NCI-H2227 treated with DMSO at 0.1 percent for 48 hours (cell line): ENCODE measurements around the gene OXSR1.
"Not testable (repeated sequence)": the region's sequence is repeated elsewhere in the genome, so short reads cannot be mapped to it uniquely, and the experiment has no call there.

ENCODE experiments used
- DNase-seq: peaks from one replicate; lab custom pipeline; 2025; lab: John Stamatoyannopoulos, UW

OXSR1 gene

DNA sequence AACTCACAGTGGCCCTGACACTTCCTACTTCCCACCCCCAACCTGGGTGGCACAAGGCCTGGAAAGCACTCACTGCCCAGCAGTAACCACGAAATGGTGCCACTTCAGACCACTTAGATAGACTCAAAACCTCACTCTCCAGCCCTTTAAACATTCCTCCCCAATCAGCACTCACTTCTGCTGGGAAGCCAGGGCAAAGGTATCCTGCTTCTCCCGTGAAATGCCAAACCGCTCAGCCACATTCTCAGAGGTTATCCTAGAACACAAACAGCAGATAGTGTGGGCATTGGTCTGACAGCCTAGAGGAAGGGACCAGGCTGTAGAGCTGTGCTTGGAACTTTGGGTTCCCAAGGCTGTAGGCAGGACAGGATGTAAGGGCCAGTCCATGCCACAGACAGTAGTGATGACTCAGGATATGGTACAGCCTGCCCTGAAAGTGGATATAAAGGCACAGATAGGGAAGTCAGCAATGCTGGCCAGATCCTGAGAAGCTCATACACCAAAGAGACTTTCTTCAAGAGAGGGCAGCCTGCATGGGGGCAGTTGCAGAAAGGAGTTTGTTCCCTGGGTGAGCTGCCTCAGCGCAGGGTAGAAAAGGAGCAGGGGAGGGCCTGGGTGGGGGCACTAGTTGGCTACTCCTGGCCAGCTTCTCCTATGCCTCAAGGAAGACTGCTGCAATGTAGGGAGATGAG, 37.6 kb upstream of the OXSR1 start:
- no peak for DNase-seq

DNA sequence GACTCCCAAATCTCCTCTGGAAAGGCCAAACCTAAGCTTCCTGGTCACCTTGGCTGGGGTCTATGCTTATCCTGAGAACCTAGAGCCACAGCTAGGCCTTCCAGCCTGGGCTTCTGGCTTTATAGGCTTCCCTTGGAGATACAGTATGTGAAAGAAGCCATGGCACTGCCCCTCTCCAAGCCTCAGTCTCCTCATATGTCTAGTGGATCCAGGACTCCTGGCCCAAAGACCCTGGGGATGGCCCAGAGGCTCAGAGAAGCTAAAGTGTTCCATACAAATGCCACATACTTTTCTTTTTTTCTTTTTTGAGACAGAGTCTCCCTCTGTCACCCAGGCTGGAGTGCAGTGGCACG, 37.1 kb upstream of the OXSR1 start:
- DNase-seq = no peak

DNA sequence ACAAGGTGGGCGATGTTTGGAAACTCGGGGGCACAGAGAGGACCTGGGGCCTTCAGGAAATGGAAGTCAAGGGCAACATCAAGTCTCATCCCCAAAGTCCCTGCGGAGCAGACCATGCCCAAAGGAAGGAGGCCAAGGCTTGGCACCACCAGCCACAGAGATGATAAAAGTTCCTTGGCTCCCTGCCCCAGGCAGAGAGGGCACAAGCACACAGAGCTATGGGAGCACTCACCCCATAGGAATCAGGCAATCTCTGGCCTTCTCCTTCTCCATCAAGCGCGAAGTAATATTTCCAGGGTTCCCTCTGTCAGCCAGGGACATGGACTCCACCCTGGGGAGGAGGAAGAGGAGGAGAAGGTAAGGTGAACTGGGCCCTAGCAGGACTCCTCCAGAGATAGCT, 36.3 kb upstream of the OXSR1 start:
- DNase-seq = no peak

DNA sequence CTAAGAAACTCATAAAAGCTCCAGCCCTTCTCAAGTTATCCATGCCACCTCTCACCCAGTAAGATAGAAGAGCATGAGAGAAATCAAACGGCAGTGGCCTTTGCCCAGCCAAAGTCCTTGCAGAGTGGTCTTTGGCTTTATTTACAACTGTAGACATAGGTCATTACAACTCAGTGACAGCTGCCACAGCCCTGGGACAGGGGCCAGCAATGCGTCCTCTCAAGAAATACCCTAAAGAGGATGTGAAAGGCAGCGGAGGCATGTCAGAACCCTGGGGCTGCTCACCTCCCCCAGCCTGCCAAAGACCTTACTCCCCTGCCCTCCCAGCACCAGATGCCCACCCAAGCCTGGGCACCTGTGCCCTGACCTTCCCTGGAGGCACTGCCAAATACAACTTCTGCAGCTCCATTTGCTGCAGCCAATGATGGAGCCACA, 34.7 kb upstream of the OXSR1 start:
- no peak for DNase-seq

DNA sequence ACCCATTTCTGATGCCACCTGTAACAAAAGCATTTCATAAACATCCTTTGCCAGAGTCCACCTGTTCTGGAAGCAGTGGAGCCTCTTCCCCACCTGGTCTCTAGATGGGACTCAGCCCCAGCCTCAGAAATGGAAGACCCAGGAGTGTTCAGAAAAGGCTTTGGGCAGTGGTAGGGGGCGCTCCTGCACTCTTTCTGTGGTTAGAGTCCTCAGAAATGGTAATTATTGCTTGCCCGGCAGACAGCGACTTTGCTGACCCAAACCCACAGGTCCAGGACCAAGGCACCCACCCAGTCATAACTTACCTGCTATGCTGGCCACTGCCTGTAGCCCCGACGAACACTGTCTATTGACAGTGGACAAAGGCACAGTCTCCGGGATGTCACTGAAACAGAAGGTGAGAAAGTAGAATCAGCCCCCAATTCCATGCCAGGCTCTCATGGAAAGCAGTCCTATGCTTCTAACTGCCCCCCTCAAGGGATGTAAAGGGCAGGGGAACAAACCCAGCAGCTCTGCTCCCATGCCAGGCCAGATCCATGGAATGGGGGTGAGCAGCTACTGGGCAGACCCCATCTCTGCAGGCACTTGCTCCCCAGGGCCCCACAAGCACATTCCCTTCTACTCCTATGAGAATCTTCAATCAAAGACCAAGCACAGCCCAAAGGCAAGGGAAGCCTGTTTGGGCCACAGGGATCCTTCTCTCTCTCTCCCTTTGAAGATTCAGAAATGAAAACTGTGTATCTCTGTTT, 33.5 kb upstream of the OXSR1 start:
- DNase-seq = peak; percentile 2

DNA sequence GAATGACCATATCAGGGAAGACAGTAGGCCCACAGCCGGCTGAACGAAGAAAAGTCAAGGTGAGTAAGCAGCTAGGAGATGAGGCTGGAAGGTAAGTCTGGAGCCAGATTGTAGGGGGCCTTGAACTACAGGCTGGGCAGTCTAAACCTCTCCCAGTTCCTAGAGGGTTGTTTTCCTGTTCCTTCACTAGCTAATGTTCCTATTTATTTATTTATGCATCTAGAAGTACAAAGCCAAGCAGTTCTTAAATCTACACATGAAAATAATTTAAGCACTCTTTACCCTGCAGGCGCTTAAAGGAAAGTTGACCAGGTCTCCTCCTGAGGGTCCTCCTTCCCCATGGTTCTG, 32.2 kb upstream of the OXSR1 start:
- no peak for DNase-seq

DNA sequence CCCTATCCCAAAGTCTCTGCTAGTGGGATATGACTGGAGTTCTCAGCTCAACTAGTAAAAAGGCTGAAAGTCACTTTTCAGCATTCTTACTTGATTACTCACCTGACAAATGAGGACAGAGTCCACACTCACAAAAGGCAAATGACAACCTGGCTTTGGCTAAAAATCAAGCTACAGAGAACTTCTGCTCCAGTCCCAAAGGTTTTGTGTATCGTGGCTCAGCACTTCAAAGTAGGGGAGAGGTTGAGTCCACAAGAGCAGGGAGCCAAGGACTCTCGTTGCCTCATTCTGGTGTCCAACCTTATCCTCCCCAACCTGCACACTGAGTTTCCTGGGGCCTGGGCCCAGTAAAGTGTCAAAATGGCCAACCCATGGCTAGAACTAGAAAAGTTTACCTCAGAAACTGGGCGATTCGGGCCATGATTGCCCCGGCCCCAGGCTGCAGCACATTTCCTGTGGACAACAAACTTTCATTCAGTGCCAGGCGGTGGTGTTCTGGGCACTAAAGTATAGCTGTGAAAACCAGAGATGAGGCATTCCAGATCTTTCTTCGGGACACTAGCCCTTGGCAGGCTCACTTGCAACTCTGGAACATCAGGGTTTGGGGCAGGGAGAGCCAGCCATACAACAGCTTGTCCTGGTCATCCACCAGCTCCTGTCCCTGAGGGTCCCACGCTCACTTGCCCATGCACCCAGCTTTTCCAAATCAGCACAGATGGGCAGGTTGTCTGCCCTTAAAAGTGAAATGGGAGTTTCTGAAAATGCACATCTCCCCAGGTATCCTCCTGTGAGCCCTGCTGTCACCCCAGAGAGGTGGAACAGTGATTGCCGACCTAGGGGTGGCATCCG, 31.6 kb upstream of the OXSR1 start:
- no peak for DNase-seq

DNA sequence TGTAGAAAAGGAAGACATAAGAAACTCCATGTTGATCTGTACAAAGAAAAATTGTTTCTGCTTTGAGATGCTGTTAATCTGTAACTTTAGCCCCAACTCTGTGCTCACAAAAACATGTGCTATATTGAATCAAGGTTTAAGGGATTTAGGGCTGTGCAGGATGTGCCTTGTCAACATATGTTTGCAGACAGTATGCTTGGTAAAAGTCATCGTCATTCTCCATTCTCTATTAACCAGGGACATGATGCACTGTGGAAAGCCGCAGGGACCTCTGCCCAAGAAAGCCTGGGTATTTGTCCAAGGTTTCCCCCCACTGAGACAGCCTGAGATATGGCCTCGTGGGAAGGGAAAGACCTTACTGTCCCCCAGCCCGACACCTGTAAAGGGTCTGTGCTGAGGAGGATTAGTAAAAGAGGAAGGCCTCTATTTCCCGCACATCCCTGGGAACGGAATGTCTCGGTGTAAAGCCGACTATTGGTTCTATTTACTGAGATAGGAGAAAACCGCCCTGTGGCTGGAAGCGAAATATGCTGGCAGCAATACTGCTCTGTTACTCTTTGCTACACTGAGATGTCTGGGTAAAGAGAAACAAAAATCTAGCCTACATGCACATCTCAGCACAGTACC, 30.7 kb upstream of the OXSR1 start:
- DNase-seq = not testable (repeated sequence)

DNA sequence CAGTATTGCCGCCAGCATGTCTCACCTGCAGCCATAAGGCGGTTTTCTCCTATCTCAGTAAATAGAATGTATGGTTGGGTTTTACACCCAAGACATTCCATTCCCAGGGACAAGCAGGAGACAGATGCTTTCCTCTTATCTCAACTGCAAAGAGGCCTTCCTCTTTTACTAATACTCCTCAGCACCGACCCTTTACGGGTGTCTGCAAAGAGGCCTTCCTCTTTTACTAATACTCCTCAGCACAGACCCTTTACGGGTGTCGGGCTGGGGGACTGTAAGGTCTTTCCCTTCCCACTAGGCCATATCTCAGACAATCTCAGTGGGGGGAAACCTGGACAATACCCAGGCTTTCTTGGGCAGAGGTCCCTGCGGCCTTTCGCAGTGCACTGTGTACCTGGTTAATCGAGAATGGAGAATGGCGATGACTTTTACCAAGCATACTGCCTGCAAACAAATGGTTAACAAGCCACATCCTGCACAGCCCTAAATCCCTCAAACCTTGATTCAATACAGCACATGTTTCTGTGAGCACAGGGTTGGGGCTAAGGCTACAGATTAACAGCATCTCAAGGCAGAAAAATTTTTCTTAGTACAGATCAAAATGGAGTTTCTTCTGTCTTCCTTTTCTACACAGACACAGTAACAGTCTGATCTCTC, 29.6 kb upstream of the OXSR1 start:
- not testable (repeated sequence) for DNase-seq

DNA sequence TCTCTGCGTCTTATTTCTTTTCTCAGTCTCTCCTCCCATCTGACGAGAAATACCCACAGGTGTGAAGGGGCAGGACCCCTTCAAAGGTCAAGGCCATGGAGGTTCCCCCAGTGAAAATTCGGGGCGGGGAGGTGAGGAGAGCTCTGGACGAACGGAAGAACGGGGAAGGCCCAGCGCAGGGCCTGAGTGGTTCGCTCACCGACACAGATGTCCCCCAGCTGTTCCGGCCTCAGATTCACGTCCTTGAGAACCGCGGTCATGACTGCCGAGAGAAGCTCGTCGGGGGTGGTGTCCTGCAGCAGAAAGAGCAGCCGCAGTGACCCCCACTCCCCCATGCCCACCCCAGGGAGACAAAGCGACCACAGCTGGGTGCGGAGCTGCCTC, 29.0 kb upstream of the OXSR1 start:
- DNase-seq = no peak

DNA sequence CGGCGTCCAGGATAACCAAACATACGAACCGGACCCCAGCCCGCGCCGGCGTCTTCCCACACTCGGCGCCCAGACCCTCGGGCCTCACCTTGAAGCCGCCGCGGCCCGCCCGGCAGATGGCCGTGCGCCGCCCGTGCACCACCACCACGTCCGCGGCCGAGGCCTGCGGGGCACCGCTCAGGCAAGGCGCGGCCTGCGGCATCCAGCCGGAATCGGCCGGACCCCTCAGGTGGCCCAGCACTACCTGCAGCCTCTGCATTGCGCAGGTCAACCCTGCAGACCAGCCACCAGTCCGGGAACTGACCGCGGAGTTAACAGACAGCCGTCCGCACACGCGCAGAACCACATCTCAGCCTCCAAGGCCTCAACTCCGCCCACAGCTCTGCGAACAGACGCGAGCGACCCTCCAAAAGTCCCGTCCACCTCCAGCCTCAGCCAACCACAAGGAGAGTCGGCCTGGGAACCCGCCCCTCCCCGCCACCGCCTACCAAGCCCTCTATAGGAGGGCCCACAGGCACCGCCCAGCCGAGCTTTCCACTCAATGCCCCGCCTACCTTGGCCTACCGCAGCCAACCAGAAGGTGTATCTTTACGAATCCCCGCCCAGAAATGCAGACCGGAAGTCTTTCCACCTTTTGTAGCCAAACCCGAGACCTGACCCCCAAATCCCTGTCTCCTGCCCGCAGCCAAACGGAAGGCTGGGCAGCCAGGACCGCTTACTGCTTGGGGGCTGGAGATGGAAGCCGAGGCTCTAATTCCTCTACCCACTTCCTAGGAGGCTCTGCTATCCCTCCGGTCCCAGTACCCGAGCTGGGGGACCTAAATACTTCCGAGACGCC, 28.3 kb upstream of the OXSR1 start, which contains the start of gene ACAA1:
Gene ACAA1 (minus strand): TSS at position 351 of the 838 bp plus-strand sequence. CDS start 92 bp downstream, at position 259.
- DNase-seq = peak; percentile 96

DNA sequence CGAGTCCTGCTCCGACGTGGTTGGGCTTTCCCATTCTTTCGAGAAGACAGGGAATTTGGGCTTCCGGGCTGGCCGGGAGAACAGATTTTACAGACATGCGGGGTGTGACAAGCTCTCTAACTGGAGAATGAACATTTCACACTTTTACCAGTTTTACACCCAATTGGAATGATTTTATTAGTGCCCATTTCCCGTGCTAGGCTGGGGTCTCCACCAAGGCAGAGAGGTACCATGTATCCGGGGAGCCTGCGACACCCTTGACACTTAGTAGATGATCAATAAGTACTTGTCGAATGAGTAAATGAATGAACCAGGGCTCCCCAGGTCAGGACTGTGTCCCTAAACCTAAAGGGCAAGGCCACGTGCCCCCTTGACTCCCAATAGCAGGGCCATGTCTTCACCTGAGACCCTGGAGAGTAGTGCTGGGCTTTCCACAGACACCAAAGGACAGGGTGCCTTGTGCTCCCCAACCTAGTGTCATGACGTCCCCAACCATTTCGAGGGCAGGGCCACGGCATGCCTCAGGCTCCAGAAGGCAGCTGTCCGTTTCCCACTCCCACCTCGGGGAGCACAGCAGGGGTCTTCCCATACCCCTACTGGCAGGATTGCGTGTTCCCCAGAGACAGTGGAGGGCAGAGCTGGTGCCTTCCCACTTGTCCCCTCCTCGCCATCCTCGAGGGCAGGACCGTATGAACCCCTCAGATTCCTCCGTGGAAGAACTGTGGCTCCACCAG, 27.6 kb upstream of the OXSR1 start:
- DNase-seq = no peak

DNA sequence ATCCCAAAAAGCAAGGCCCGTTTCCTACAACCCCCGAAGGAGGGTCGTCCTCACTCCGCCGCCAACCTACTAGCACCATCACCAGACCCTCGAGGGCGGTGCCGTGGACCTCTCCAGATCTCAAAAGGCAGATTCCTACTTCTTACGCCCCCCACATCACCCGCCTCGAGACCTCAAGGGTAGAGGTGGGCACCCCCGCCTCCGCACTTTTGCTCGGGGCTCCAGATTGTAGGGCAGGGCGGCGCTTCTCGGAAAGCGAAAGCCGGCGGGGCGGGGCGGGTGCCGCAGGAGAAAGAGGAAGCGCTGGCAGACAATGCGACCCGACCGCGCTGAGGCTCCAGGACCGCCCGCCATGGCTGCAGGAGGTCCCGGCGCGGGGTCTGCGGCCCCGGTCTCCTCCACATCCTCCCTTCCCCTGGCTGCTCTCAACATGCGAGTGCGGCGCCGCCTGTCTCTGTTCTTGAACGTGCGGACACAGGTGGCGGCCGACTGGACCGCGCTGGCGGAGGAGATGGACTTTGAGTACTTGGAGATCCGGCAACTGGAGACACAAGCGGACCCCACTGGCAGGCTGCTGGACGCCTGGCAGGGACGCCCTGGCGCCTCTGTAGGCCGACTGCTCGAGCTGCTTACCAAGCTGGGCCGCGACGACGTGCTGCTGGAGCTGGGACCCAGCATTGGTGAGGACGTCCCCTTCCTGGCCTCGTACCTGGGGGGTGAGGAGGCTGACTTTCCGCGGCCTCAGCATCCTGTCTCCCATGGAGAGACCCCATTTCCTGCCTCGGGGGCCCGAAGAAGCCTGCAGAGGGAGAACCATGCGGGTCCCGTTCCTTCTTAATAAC, 26.8 kb upstream of the OXSR1 start, which contains the start of gene MYD88:
Gene MYD88 (plus strand): TSS at position 313 of the 842 bp plus-strand sequence. CDS start 40 bp downstream, at position 353.
- peak; percentile 27 for DNase-seq

DNA sequence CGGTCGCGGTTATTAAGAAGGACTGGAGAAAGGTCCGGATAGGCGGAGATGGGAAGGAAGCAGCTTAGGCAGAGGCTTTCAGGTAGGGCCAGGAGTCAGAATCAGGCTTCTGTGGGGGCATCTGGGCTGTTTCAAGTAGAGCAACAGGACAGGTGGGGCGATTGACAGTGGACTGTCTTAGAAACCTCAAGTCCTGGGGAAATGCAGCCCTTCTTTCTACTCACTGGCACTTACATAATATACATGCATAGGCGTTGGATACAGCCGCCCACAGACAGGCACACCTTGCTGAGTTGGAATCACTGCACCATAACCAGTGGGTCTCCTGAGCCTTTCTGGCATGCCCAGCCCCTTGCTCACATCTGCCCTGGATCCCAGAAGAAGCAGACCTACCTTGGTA, 26.1 kb upstream of the OXSR1 start:
- no peak for DNase-seq

DNA sequence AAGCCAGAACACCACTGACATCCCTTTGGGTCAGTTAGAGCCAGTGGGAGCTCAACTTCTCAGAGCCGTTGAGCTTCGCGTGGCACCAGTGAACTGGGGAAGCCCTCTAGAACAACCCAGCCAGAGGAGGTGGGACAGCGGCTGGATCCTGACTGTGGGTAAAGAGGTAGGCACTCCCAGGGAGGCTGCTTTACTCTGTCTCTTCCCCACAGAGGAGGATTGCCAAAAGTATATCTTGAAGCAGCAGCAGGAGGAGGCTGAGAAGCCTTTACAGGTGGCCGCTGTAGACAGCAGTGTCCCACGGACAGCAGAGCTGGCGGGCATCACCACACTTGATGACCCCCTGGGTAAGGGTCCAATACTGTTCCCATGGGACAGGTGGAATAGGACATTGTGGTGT, 25.7 kb upstream of the OXSR1 start:
- DNase-seq = no peak

DNA sequence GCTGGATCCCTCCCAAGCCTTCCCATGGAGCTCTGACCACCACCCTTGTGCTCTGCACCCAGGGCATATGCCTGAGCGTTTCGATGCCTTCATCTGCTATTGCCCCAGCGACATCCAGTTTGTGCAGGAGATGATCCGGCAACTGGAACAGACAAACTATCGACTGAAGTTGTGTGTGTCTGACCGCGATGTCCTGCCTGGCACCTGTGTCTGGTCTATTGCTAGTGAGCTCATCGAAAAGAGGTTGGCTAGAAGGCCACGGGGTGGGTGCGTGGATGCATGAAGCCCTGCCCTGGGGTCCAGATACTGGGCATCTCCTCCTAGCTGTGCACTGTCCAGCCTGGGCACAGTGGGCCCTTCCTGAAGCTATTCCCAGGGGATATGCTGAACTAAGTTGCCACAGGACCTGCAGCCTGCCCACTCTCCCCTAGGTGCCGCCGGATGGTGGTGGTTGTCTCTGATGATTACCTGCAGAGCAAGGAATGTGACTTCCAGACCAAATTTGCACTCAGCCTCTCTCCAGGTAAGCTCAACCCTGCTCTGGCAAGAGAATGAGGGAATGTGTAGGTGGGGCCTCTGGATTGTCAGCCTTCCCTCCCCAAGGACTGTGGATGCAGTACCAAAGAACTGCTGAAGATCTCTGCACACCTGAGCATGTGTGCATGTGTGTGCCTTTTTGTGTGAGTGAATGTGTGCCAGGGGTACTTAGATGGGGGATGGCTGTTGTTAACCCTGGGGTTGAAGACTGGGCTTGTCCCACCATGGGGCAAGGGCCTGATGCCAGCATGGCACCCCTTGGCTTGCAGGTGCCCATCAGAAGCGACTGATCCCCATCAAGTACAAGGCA, 24.8 kb upstream of the OXSR1 start:
- DNase-seq = no peak

DNA sequence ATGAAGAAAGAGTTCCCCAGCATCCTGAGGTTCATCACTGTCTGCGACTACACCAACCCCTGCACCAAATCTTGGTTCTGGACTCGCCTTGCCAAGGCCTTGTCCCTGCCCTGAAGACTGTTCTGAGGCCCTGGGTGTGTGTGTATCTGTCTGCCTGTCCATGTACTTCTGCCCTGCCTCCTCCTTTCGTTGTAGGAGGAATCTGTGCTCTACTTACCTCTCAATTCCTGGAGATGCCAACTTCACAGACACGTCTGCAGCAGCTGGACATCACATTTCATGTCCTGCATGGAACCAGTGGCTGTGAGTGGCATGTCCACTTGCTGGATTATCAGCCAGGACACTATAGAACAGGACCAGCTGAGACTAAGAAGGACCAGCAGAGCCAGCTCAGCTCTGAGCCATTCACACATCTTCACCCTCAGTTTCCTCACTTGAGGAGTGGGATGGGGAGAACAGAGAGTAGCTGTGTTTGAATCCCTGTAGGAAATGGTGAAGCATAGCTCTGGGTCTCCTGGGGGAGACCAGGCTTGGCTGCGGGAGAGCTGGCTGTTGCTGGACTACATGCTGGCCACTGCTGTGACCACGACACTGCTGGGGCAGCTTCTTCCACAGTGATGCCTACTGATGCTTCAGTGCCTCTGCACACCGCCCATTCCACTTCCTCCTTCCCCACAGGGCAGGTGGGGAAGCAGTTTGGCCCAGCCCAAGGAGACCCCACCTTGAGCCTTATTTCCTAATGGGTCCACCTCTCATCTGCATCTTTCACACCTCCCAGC, 24.0 kb upstream of the OXSR1 start:
- no peak for DNase-seq

DNA sequence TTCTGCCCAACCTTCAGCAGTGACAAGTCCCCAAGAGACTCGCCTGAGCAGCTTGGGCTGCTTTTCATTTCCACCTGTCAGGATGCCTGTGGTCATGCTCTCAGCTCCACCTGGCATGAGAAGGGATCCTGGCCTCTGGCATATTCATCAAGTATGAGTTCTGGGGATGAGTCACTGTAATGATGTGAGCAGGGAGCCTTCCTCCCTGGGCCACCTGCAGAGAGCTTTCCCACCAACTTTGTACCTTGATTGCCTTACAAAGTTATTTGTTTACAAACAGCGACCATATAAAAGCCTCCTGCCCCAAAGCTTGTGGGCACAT, 23.4 kb upstream of the OXSR1 start:
- no peak for DNase-seq
